GM19193 (cell line): ENCODE measurements around the gene ITGA11.

Experiments used
- POLR2A ChIP-seq: IDR thresholded peaks from 4 replicates; pipeline ENCODE4 v1.6.1; 2011; ENCODE audit not compliant: insufficient read depth, insufficient read length; ENCODE audit errors: extremely low read depth

ITGA11 gene

GRCh38 chr15:68434021-68434420, 2.1 kb upstream of the ITGA11 start:
- TF ChIP-seq POLR2A, result no peak

DNA sequence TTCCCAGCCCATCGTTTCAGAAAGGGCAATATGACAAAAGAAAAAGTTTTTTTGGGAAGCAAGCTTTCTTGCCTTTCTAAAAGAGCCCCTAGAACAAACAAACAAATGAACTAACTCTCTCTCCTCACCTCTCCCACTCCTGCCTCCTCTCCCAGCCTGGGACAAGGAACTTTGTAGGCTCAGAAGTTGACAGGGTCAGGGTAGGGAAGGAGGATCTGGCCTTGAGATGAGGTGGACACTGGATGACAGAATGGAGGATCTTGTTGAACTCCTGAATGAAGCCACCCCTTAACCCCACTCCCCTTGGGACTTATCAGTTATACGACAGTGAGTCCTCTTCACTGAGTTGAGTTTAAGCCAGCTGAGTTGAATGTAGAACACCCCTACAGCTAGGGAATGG, 1.6 kb upstream of the ITGA11 start:
- no peak for TF ChIP-seq POLR2A

DNA sequence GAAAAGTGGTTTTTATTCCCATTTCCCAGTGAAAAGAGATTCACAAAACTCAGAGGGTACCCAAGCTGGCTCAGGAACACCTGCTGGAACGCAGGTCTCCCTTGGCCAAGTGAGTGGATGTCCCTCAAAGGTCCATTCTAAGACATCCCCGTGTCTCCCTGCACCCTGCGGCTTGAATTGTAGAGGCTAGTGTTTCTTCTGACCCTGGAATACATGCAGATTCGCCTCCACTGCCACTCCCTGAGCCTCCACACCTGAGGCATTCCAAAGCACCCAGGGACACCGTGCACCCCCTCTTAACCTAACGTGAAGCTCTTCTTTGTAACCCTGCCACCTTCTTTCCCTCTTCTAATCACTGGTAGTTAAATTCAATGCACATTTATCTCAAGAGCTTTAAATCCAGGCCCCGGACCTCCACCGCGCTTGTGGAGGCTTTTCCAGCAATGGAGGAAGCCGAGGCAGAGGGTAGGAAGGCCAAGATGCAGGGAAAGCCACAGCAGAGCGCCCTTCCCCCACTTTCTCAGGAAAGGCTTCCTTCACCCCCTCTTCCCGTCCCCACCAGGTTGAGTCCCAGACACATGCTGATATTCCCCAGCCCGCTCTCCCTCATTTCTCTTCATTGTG, 590 bp upstream of the ITGA11 start:
- TF ChIP-seq POLR2A, result no peak

DNA sequence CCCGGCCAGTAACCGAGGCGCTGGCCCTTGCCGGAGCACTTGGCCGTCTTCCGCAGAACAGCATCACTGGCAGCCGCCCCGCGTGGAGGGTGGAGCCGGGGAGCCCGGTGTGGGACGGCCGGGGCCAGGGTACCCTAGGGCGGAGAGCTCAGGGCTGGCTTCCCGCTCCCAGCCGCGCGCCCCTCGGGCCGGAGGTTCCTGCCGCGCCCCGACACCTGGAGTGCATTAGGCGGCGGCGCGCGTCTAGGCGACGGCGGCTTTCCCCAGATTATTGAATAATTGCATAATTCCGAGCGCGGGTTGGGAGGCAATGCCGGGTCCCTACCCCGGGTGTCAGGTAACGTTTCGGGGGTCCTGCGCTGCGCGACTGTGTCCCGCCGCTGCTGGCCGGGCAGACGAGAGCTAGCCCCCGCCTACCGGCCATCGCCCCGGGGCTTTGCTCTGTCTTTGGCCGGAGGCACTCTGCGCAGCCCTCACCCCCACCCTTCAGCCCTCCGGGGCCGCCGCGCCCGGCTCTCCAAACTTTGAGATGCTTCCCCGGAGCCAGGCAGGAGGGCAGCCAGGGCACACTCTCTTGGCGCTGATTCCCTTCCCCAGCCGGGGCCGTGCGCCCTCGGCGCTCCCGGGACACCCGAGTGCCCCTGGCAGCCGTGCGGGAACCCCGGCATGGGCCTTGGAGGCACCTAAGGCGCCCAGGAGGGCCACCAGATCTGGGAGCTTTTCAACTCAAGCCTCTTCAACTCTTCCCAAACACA, 749 bp downstream of the ITGA11 start:
- TF ChIP-seq POLR2A, result no peak

- no peak for TF ChIP-seq POLR2A
Measured at GRCh38 chr15:68430471-68431036, 1.4 kb downstream of the ITGA11 start.

DNA sequence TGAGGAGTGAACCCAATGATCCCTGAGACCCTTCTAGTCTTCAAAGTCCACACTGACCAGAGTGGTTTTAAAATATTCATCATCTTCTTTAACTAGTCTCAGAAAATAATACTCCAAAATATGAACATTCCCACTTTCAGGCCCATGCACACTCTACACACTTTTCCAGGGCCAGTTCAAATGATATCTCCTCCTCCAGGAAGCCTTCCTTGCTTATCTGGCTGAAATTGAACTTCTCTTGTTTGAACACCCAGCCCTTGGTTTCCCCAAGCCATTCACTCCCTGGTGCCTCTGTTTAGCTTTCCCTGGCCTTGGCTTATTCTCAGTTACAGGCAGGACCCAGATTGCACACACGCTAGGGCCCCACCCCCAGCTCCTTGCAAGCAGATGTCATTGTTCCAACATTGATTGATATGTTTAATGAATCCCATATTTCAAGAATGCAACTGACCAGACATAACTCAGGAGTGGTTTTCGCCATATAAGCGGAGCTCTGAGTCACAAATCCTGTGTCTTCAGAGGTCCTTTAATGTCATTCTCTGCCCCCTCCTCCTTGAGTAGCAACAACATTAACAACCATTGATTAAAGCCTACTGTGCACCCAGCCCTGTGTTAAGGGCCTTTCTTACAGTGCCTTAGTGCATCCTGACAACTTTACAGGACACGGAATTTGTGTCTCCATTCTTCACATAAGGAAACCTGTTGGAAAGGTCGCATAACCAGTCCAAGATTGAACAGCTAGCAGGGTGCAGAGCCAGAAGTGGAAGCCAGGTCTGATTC, 2.1 kb downstream of the ITGA11 start:
- TF ChIP-seq POLR2A, result no peak

GRCh38 chr15:68428431-68428940, 3.5 kb downstream of the ITGA11 start:
- TF ChIP-seq POLR2A, result no peak

DNA sequence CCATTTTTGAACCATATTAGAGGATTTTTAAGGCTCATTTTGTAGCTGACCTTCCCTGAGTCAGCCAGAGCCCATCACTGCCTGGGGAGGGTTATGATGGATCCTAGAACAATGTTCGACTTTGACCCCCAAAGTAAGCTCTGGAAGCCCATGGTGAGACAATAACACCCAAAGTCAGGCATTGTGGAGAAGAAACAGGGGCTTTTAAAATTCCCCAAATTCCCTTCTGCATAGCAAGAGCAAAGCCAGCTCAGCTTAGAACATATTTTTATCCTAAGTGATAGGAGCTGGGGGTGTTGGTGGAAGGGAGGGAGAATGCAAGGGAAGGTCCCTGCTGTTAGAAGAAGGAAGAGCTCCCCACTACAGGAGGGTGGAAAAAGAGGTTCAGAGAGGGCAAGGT, 4.0 kb downstream of the ITGA11 start:
- no peak for TF ChIP-seq POLR2A

GRCh38 chr15:68427366-68427765, 4.6 kb downstream of the ITGA11 start:
- TF ChIP-seq POLR2A, result no peak

DNA sequence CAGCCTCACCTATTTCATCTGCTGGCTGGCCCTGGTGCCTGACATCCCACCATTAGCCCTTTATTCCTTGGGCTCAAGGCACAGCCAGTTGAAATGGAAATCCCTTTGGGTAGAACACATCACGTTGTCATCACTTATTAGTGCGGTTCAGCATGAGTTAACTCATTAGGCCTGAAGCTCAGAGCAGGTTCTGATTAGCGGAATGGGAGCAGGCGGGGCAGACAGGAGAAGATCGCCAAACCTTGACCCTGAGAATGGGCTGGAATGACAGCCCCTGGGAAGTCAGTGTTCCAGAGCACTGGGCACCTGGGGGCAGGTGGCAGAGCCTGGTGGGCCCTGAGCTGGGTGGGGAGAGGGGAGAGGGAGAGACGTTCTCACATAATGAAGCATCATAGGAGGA, 5.8 kb downstream of the ITGA11 start:
- TF ChIP-seq POLR2A, result no peak

GRCh38 chr15:68425428-68426060, 6.4 kb downstream of the ITGA11 start:
- no peak for TF ChIP-seq POLR2A

GRCh38 chr15:68424754-68425390, 7.1 kb downstream of the ITGA11 start:
- TF ChIP-seq POLR2A, result no peak

DNA sequence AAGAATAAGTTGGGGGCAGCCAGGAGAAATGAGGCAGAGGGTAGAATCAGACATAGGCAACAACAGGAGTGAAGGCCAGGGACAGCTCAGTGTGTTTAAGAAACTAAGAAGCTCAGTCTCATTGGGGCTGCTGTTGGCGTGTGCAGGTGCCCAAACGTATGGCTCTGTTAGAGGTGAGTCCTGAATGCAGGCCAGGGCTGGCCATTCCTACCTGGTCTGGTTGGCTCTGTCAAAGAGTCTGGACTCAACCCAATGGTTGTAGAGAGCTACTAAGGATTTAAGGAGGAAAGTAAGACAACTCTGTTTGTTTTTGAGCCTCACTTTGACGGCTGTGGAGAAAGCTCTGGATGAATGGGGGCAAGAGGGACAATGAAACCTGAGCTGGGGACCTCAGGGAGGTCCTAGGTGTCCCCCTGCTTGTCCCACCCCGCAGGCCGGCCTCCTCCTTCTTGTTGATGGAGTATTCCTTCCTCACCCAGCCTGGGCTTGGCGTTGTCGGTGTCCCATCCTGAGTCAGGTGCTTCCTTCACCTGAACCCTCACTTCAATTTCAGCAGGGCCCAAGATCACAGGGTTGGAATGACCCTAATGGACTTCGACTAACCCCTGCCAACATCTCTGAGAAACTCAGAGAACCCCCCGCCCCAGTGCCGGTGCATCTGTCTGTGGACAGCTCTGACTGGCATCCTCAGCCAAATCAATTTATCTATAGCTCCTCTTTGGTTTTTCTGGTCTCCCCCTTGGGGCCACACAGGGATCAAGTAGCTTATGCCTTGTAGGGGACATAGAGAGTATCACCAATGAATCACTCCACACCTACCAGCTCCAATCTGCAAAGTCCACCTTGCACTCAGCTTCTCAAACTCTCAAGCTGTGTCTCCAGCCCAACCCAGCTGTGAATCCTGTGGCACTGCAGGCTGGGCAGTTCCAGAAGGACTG, 8.3 kb downstream of the ITGA11 start:
- no peak for TF ChIP-seq POLR2A
